HFFc6 (cell line): ENCODE results near the gene KRTAP5-9. TPM values are rescaled to one million over a fixed set of nuclear protein-coding genes. Genes with fewer than 3 reads are reported as not detected.
"Not testable (repeated sequence)": the region's sequence is repeated elsewhere in the genome, so short reads cannot be mapped to it uniquely, and the experiment has no call there.

ENCODE experiments used
- DNase-seq: peaks from one replicate; pipeline ENCODE4 v3.0.0-alpha.2; 2018
- H3K27ac Mint-ChIP-seq: 2 replicates; pipeline ENCODE4 v1.8.0; 2020; ENCODE audit warnings: mild to moderate bottlenecking, mixed read lengths
- H3K27me3 Mint-ChIP-seq: 2 replicates; pipeline ENCODE4 v1.8.0; 2021; ENCODE audit warnings: mild to moderate bottlenecking, moderate library complexity, mixed read lengths; ENCODE audit not compliant: insufficient read depth
- H3K36me3 Mint-ChIP-seq: 2 replicates; pipeline ENCODE4 v1.8.0; 2021; ENCODE audit warnings: low read depth, mixed read lengths
- H3K4me1 Mint-ChIP-seq: 2 replicates; pipeline ENCODE4 v1.8.0; 2020; ENCODE audit warnings: low read depth, mixed read lengths
- H3K4me3 Mint-ChIP-seq: 2 replicates; pipeline ENCODE4 v1.8.0; 2020; ENCODE audit warnings: mild to moderate bottlenecking, moderate library complexity, mixed read lengths
- H3K9me3 Mint-ChIP-seq: 2 replicates; pipeline ENCODE4 v1.8.0; 2020; ENCODE audit warnings: mild to moderate bottlenecking, mixed read lengths
- CTCF ChIP-seq: fragments of 200-600 bp; sonication (generic); IDR thresholded peaks from 2 replicates; pipeline ENCODE4 v1.5.0; 2021; ENCODE audit warnings: antibody characterized with exemption, mild to moderate bottlenecking
- total RNA-seq, 6 experiments: library from RNA; stranded (reverse); fragmentation: NEBNext Ultra II Directional; extraction: Animal tissue kit (Norgen Biotek cat#: 25700); gene quantifications; 2 replicates in 1 of 6; 3 replicates in 5 of 6; pipeline ENCODE4 v1.2.3, GENCODE V29; 2021

KRTAP5-9 gene
- total RNA-seq, 6 experiments from 2014 or later: 0.26 TPM; not detected in 5

DNA sequence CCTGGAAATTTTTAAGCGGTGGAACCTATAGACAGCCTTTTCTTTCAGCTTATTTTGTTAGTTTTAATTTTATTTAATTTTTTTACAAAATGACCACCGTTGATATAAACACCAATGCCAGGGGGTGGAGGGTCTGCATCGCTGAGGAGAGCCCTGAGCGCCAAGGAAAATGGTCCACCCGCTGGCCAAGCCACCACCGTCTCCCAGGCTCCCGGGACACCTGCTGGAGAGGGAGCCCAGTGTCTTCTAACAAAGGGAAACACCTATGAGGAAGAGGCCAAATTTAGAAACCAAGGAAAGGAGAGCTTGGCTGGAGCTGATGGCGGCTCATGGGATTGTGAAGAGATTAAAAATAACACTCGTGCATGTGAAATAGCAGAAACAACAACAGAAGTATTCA, 10.7 kb upstream of the KRTAP5-9 start:
- H3K4me1 Mint-ChIP-seq: no peaks in the 10 kb centered on the region
- peaks cover 23% of the 10 kb centered on the region for H3K27me3 Mint-ChIP-seq
- DNase-seq: no peak
- H3K9me3 Mint-ChIP-seq: no peaks in the 10 kb centered on the region
- no peaks in the 10 kb centered on the region for H3K36me3 Mint-ChIP-seq
- H3K4me3 Mint-ChIP-seq: no peak overlapping the region
- no peak for TF ChIP-seq CTCF
- H3K27ac Mint-ChIP-seq: no peak overlapping the region

GRCh38 chr11:71537977-71538665, 10.1 kb upstream of the KRTAP5-9 start, which contains the start of gene KRTAP5-8:
KRTAP5-8 (plus strand) TSS chr11:71538025; CDS start chr11:71538056, 31 bp downstream.
- not testable (repeated sequence) for H3K27ac Mint-ChIP-seq, DNase-seq, H3K4me1 Mint-ChIP-seq, H3K36me3 Mint-ChIP-seq, H3K9me3 Mint-ChIP-seq, H3K4me3 Mint-ChIP-seq
- H3K27me3 Mint-ChIP-seq: peaks cover 25% of the 10 kb centered on the region

GRCh38 chr11:71538666-71538990, 9.6 kb upstream of the KRTAP5-9 start:
- Mint-ChIP-seq H3K27me3 (peaks cover 30% of the 10 kb centered on the region), H3K36me3 (no peaks in the 10 kb centered on the region), H3K27ac (no peak overlapping the region), H3K9me3 (no peaks in the 10 kb centered on the region), H3K4me3 (no peak overlapping the region), H3K4me1 (no peaks in the 10 kb centered on the region)
- DNase-seq: no peak
- TF ChIP-seq CTCF: no peak

GRCh38 chr11:71539017-71539416, 9.2 kb upstream of the KRTAP5-9 start:
- Mint-ChIP-seq H3K27ac (no peak overlapping the region), H3K9me3 (no peaks in the 10 kb centered on the region)
- DNase-seq: no peak

DNA sequence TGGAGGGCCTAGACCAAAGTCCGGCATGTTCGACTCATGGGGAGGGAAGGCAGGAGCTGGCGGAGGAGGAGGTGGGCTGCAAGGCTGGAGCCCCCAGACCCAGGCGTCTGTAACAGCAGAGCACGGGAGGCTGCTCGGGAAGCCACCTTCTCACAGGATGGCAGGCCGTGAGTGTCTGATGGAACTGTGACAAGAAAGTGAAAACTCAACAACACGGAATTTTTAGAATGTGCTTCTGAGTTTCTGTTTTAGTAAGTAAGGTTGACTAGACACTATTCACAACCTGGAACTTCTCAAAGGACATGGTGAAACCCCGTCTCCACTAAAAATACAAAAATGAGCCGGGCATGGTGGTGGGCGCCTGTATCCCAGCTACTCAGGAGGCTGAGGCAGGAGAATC, 8.2 kb upstream of the KRTAP5-9 start:
- not testable (repeated sequence) for H3K27ac Mint-ChIP-seq, H3K4me3 Mint-ChIP-seq, H3K4me1 Mint-ChIP-seq, H3K9me3 Mint-ChIP-seq, DNase-seq, H3K36me3 Mint-ChIP-seq
- peaks cover 31% of the 10 kb centered on the region for H3K27me3 Mint-ChIP-seq

More at GRCh38 chr11:71539017-71539416, 9.2 kb upstream of the KRTAP5-9 start:
- Mint-ChIP-seq H3K36me3 (no peaks in the 10 kb centered on the region), H3K27me3 (peaks cover 31% of the 10 kb centered on the region), H3K4me1 (no peaks in the 10 kb centered on the region), H3K4me3 (no peak overlapping the region)
- no peak for TF ChIP-seq CTCF

GRCh38 chr11:71540521-71541304, 7.5 kb upstream of the KRTAP5-9 start:
- H3K27ac Mint-ChIP-seq, DNase-seq, H3K36me3 Mint-ChIP-seq, H3K9me3 Mint-ChIP-seq, H3K4me3 Mint-ChIP-seq, H3K4me1 Mint-ChIP-seq: not testable (repeated sequence)
- H3K27me3 Mint-ChIP-seq: peaks cover 32% of the 10 kb centered on the region

GRCh38 chr11:71542382-71542781, 5.8 kb upstream of the KRTAP5-9 start:
- Mint-ChIP-seq H3K27me3 (peaks cover 27% of the 10 kb centered on the region), H3K27ac (no peak overlapping the region)
- TF ChIP-seq CTCF: no peak

More at GRCh38 chr11:71542382-71542781, 5.8 kb upstream of the KRTAP5-9 start:
- DNase-seq: no peak
- Mint-ChIP-seq H3K36me3 (no peaks in the 10 kb centered on the region), H3K4me3 (no peak overlapping the region), H3K9me3 (no peaks in the 10 kb centered on the region; the same call in 1 of the 2 replicates), H3K4me1 (no peaks in the 10 kb centered on the region)
